ENCODE results near the gene NTN5. TPM values are rescaled to one million over a fixed set of nuclear protein-coding genes. Genes with fewer than 3 reads are reported as not detected.

NTN5 gene
- total RNA-seq, 2 donors from 2014 or later, result 0.32 TPM; not detected in 1

DNA sequence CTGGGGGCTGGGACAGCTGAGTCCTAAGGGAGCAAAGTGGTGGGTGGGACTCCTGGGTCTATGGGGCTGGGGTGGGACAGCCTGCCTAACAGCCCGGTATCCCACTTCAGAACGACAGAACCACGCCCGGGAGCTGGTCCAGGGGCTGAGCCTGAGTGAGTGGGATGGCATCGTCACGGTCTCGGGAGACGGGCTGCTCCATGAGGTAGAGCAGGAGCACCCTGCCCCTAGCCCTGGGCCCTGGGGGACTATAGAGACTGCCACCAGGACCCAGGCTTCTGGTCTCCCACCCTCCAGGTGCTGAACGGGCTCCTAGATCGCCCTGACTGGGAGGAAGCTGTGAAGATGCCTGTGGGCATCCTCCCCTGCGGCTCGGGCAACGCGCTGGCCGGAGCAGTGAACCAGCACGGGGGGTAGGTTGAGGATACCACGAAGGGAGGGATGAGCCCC, 44.9 kb downstream of the NTN5 start:
- H3K4me3 ChIP-seq, result no peak overlapping the region
- no peak for DNase-seq
- H3K27me3 ChIP-seq, result no peaks in the 10 kb centered on the region
- H3K27ac ChIP-seq, result peak overlapping the region; percentile 71
- H3K36me3 ChIP-seq, result no peaks in the 10 kb centered on the region
- intact Hi-C loops (cut with DNase I), result no loop called here
- H3K9ac ChIP-seq (ENCODE audit: low read depth in 2 of 2, low read length in 2 of 2), result peak overlapping the region; percentile 36 to 67
- H3K9me3 ChIP-seq, result no peaks in the 10 kb centered on the region
- peaks cover 27% of the 10 kb centered on the region for H3K4me1 ChIP-seq
- TF ChIP-seq, protein P1, sequence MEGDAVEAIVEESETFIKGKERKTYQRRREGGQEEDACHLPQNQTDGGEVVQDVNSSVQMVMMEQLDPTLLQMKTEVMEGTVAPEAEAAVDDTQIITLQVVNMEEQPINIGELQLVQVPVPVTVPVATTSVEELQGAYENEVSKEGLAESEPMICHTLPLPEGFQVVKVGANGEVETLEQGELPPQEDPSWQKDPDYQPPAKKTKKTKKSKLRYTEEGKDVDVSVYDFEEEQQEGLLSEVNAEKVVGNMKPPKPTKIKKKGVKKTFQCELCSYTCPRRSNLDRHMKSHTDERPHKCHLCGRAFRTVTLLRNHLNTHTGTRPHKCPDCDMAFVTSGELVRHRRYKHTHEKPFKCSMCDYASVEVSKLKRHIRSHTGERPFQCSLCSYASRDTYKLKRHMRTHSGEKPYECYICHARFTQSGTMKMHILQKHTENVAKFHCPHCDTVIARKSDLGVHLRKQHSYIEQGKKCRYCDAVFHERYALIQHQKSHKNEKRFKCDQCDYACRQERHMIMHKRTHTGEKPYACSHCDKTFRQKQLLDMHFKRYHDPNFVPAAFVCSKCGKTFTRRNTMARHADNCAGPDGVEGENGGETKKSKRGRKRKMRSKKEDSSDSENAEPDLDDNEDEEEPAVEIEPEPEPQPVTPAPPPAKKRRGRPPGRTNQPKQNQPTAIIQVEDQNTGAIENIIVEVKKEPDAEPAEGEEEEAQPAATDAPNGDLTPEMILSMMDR (IDR thresholded peaks at IDR 0.05), result no peak

DNA sequence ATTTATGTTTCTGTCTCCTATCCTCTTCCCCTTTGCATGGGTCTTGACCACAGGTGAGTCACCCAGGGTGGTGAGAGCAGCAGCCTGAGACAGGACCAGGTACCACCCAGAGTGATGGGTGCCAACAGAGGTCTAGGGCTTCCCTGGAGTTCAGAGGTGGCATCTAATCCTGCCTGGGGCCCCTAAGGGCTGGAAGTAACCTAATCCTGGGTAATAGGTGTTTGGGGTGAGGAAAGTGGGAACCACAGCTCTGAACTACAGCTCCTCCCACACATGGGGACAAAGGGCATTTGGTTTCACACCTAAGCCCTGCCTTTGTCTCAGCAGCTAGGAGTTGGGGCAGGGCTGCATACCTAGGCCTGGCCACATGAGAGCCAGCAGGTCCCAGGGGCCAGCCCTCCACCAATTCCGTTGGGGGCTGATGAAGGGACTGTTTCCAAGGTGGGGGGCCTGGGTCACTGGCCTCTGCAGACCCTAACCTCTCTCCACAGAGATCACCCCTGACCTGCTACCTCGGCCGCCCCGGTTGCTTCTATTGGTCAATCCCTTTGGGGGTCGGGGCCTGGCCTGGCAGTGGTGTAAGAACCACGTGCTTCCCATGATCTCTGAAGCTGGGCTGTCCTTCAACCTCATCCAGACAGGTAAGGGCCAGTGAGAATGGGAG, 45.5 kb downstream of the NTN5 start:
- Histone ChIP-seq H3K9ac (ENCODE audit: low read depth in 2 of 2, low read length in 2 of 2) (peak overlapping the region in 1 of 2 donors; percentile 67), H3K27me3 (no peaks in the 10 kb centered on the region), H3K36me3 (no peaks in the 10 kb centered on the region), H3K4me1 (peaks cover 26% of the 10 kb centered on the region), H3K9me3 (no peaks in the 10 kb centered on the region), H3K4me3 (no peak overlapping the region), H3K27ac (peak overlapping the region; percentile 71)
- DNase-seq, result peak; percentile 76
- TF ChIP-seq, protein P1 (IDR thresholded peaks at IDR 0.05), result no peak
- intact Hi-C loops (cut with DNase I), result no loop called here

DNA sequence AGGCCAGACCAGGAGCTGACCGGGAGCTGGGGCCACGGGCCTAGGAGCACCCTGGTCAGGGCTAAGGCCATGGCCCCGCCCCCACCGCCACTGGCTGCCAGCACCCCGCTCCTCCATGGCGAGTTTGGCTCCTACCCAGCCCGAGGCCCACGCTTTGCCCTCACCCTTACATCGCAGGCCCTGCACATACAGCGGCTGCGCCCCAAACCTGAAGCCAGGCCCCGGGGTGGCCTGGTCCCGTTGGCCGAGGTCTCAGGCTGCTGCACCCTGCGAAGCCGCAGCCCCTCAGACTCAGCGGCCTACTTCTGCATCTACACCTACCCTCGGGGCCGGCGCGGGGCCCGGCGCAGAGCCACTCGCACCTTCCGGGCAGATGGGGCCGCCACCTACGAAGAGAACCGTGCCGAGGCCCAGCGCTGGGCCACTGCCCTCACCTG, 46.9 kb downstream of the NTN5 start:
- Histone ChIP-seq H3K4me1 (peaks cover 24% of the 10 kb centered on the region), H3K9me3 (no peaks in the 10 kb centered on the region), H3K9ac (ENCODE audit: low read depth in 2 of 2, low read length in 2 of 2) (peak overlapping the region; percentile 14 to 76), H3K27ac (no peak overlapping the region), H3K27me3 (no peaks in the 10 kb centered on the region), H3K4me3 (no peak overlapping the region), H3K36me3 (no peaks in the 10 kb centered on the region)
- peak; percentile 34 for DNase-seq
- TF ChIP-seq, protein P1 (IDR thresholded peaks at IDR 0.05), result no peak
- intact Hi-C loops (cut with DNase I), result no loop called here

DNA sequence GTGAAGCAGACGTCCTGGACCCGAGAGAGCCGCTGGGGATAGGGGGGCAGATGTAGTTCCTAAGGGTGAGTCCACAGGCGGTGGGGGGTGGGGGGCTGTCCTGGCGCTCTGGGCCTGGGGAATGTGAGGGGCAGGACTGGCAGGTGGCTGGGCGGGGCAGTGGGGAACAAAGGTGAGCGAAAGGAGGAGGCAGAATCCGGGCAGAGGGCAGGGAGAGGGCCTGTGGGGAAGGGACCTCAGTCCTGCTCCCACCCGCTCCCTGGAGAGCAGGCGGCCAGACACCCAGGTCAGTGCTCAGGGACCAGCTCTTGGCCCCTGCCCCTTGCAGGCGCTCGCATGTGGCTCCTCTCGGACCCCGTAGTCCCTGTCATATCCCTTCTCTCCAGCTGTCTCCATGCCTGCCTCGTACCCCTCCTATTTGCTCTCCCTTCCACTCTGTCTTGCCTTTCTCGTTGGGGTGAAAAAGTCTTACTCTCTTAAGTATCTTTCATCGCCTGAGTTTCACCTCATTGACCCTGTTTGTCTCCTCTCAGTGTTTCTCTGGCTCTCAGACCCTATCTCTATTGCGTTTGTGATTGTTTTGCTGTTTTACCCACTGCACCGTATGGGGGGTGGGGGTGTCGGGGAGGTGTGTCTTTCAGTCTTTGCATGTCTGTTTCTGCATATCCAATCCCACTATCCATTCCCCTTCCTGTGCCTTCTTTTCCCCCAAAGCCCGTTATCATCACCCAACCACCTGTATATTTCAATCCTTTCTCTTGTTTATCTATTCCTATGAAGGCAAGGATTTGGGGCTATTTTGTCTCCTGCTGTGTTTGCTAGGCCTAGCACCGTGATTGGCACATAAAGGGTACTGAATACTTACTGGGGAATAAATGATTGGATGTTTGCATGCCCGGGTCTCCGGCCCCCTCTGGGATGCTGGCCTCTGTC, 47.8 kb downstream of the NTN5 start:
- Histone ChIP-seq H3K9me3 (no peaks in the 10 kb centered on the region), H3K9ac (ENCODE audit: low read depth in 2 of 2, low read length in 2 of 2) (peak overlapping the region; percentile 76 to 79), H3K27ac (peak overlapping the region; percentile 54), H3K4me3 (peak overlapping the region; percentile 42), H3K4me1 (peaks cover 16% of the 10 kb centered on the region), H3K27me3 (no peaks in the 10 kb centered on the region), H3K36me3 (no peaks in the 10 kb centered on the region)
- TF ChIP-seq, protein P1 (IDR thresholded peaks at IDR 0.05), result no peak
- intact Hi-C loops (cut with DNase I), result no loop called here
- peak; percentile 79 for DNase-seq

DNA sequence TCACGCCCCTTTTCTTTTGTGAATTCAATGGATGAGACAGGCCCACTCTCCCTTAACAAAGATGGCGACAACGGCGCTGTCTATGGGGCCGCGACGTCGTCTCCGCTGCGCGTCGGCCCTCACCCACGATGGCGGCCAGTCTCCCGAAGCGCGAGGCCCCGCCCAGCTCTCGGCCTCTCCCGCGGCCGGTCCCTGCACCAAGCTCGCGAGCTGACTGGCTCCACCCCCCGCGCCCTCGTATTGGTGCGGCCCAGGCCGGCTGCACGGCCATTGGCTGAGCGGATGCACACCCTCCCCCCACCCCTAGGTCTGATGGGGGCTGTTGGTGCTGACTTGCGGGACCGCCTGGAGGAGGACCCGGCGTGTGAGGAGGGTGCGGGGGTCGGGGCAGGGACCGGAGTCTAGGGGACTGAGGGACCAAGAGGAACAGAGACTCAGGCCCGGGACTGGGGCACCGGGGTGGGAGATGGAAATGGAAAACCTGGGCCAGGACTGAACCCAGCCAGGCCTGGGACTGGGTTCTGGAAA, 48.7 kb downstream of the NTN5 start:
- Histone ChIP-seq H3K27me3 (no peaks in the 10 kb centered on the region), H3K4me3 (peak overlapping the region; percentile 42), H3K4me1 (peaks cover 11% of the 10 kb centered on the region), H3K9ac (ENCODE audit: low read depth in 2 of 2, low read length in 2 of 2) (peak overlapping the region; percentile 76 to 79), H3K27ac (peak overlapping the region; percentile 54), H3K9me3 (no peaks in the 10 kb centered on the region), H3K36me3 (no peaks in the 10 kb centered on the region)
- TF ChIP-seq, protein P1 (IDR thresholded peaks at IDR 0.05), result no peak
- peak; percentile 98 for DNase-seq
- intact Hi-C loops (cut with DNase I), result no loop called here

All from colonic mucosa (tissue), 4 donors.